Measurements from ENCODE around the gene PLCB4.

Gene PLCB4

GRCh38 chr20:9027626-9028025 lies 41.3 kb upstream of the PLCB4 start:
- TF ChIP-seq EZH2 (IDR thresholded peaks at IDR 0.05) (no peak), POLR2AphosphoS5 (IDR thresholded peaks at IDR 0.05; ENCODE audit: borderline replicate concordance, low read depth, low read length) (no peak), FOXP2 (optimal IDR thresholded peaks at IDR 0.05; ENCODE audit: control extremely low read depth, extremely low read length, insufficient read depth) (no peak)
- no peak overlapping the region for H3K4me3 ChIP-seq
- H3K9me3 ChIP-seq (ENCODE audit: low read depth, low read length) = no peaks in the 10 kb centered on the region
- H3K36me3 ChIP-seq (ENCODE audit: insufficient read depth, low read length) = no peaks in the 10 kb centered on the region
- H3K9ac ChIP-seq (ENCODE audit: insufficient read length) = no peak overlapping the region
- DNase-seq (ENCODE audit: low read depth, low spot score) = no peak
- H3K27ac ChIP-seq = no peak overlapping the region

DNA sequence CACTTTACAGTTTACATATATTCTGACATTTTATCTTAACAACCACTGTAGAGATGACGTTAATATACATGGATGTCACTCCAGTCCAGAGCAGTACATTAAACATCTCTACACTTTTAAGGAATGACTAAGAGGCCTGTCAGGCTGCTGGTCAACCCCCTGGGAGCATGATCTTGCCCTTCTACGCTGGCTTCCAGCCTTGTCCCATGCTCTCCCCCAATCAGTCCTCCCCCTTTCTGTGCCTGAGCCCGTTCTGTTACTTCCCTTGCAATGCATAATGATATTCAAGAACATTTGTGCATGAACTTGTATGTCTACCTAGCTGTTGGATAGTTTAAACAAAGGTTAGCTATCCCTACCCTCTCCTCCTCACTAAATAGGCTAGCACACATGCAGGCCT lies 40.5 kb upstream of the PLCB4 start:
- DNase-seq (ENCODE audit: low read depth, low spot score) = no peak
- Histone ChIP-seq H3K27ac (no peak overlapping the region), H3K9ac (ENCODE audit: insufficient read length) (no peak overlapping the region), H3K9me3 (ENCODE audit: low read depth, low read length) (no peaks in the 10 kb centered on the region), H3K36me3 (ENCODE audit: insufficient read depth, low read length) (no peaks in the 10 kb centered on the region), H3K4me3 (no peak overlapping the region)
- TF ChIP-seq POLR2AphosphoS5 (IDR thresholded peaks at IDR 0.05; ENCODE audit: borderline replicate concordance, low read depth, low read length) (no peak), EZH2 (IDR thresholded peaks at IDR 0.05) (no peak), FOXP2 (optimal IDR thresholded peaks at IDR 0.05; ENCODE audit: control extremely low read depth, extremely low read length, insufficient read depth) (no peak)

DNA sequence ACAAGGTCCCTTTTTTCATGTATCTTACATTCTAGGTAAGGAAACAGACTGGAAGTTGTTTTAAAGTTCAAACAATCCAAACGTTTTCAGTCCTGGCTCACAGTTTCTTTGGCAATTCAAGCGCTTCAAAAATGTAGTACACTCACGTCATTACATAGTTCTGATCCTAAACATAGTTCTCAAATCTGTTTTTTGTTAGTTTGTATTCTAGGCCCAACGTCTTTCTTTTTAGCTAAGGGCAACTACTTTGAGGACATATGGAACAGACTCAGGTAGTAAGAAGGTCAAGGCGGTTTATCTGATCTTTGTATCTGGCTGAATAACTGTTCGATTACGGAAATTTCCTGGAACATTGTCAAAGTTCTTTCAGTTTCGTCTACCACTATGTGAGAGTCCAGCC lies 36.9 kb upstream of the PLCB4 start:
- Histone ChIP-seq H3K4me3 (no peak overlapping the region), H3K27ac (no peak overlapping the region), H3K36me3 (ENCODE audit: insufficient read depth, low read length) (no peaks in the 10 kb centered on the region), H3K9ac (ENCODE audit: insufficient read length) (no peak overlapping the region), H3K9me3 (ENCODE audit: low read depth, low read length) (no peaks in the 10 kb centered on the region)
- TF ChIP-seq FOXP2 (optimal IDR thresholded peaks at IDR 0.05; ENCODE audit: control extremely low read depth, extremely low read length, insufficient read depth) = no peak
- TF ChIP-seq EZH2 (IDR thresholded peaks at IDR 0.05) = no peak
- no peak for TF ChIP-seq POLR2AphosphoS5 (IDR thresholded peaks at IDR 0.05; ENCODE audit: borderline replicate concordance, low read depth, low read length)
- DNase-seq (ENCODE audit: low read depth, low spot score) = no peak

- Histone ChIP-seq H3K27ac (no peak overlapping the region), H3K9me3 (ENCODE audit: low read depth, low read length) (no peaks in the 10 kb centered on the region), H3K4me3 (no peak overlapping the region), H3K36me3 (ENCODE audit: insufficient read depth, low read length) (no peaks in the 10 kb centered on the region), H3K9ac (ENCODE audit: insufficient read length) (no peak overlapping the region)
- TF ChIP-seq EZH2 (IDR thresholded peaks at IDR 0.05) (no peak), POLR2AphosphoS5 (IDR thresholded peaks at IDR 0.05; ENCODE audit: borderline replicate concordance, low read depth, low read length) (no peak), FOXP2 (optimal IDR thresholded peaks at IDR 0.05; ENCODE audit: control extremely low read depth, extremely low read length, insufficient read depth) (no peak)
- no peak for DNase-seq (ENCODE audit: low read depth, low spot score)
These were observed 36.1 kb upstream of the PLCB4 start for GRCh38 chr20:9032758-9033157.

- Histone ChIP-seq H3K9me3 (ENCODE audit: low read depth, low read length) (no peaks in the 10 kb centered on the region), H3K36me3 (ENCODE audit: insufficient read depth, low read length) (no peaks in the 10 kb centered on the region), H3K4me3 (no peak overlapping the region), H3K9ac (ENCODE audit: insufficient read length) (no peak overlapping the region), H3K27ac (no peak overlapping the region)
- no peak for DNase-seq (ENCODE audit: low read depth, low spot score)
- TF ChIP-seq POLR2AphosphoS5 (IDR thresholded peaks at IDR 0.05; ENCODE audit: borderline replicate concordance, low read depth, low read length) (no peak), FOXP2 (optimal IDR thresholded peaks at IDR 0.05; ENCODE audit: control extremely low read depth, extremely low read length, insufficient read depth) (no peak), EZH2 (IDR thresholded peaks at IDR 0.05) (no peak)
These were observed 33.8 kb upstream of the PLCB4 start for GRCh38 chr20:9035126-9035525.

GRCh38 chr20:9036593-9036992 lies 32.3 kb upstream of the PLCB4 start:
- TF ChIP-seq FOXP2 (optimal IDR thresholded peaks at IDR 0.05; ENCODE audit: control extremely low read depth, extremely low read length, insufficient read depth) (no peak), EZH2 (IDR thresholded peaks at IDR 0.05) (no peak), POLR2AphosphoS5 (IDR thresholded peaks at IDR 0.05; ENCODE audit: borderline replicate concordance, low read depth, low read length) (no peak)
- Histone ChIP-seq H3K36me3 (ENCODE audit: insufficient read depth, low read length) (no peaks in the 10 kb centered on the region), H3K27ac (no peak overlapping the region), H3K9me3 (ENCODE audit: low read depth, low read length) (no peaks in the 10 kb centered on the region), H3K4me3 (no peak overlapping the region), H3K9ac (ENCODE audit: insufficient read length) (no peak overlapping the region)
- DNase-seq (ENCODE audit: low read depth, low spot score) = no peak

DNA sequence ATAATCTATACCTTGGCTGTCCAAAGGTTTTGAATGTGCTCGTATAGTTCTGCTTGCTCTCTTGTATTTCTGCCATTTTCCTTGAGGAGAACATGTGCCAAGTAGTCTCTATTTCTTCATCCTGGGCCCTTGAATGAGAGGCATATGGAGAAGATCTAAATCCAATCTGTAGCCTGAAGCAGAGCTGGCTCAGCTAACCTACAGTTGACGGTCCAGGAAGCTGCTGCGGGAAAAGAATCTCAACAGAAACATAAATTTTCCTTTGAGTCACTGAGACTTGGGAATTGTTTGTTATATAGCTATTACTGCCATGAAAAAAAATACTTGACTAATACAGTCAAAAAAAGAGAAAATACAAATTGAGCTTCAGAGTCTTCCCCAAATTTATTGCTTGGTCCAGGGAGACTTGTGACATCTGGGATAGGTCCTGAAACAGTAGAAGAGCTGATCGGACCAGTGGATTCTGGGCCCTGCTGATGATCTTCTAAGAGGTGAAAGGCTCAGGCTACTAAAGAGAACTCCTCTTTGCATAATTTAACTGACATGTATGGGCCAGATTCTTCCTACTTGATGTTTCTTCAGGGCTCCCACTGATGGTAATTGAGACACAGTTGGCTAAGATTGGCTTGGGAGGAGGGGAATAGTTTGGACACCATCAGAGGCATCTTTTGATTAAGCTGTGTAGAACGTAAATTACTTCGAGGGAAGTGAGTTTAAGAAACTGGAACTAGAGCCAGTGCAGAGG lies 29.9 kb upstream of the PLCB4 start:
- DNase-seq (ENCODE audit: low read depth, low spot score) = no peak
- no peaks in the 10 kb centered on the region for H3K36me3 ChIP-seq (ENCODE audit: insufficient read depth, low read length)
- H3K9me3 ChIP-seq (ENCODE audit: low read depth, low read length) = no peaks in the 10 kb centered on the region
- H3K4me3 ChIP-seq = no peak overlapping the region
- no peak overlapping the region for H3K27ac ChIP-seq
- no peak overlapping the region for H3K9ac ChIP-seq (ENCODE audit: insufficient read length)
- TF ChIP-seq POLR2AphosphoS5 (IDR thresholded peaks at IDR 0.05; ENCODE audit: borderline replicate concordance, low read depth, low read length) (no peak), FOXP2 (optimal IDR thresholded peaks at IDR 0.05; ENCODE audit: control extremely low read depth, extremely low read length, insufficient read depth) (no peak), EZH2 (IDR thresholded peaks at IDR 0.05) (no peak)

- Histone ChIP-seq H3K27ac (no peak overlapping the region), H3K4me3 (no peak overlapping the region), H3K9ac (ENCODE audit: insufficient read length) (no peak overlapping the region), H3K36me3 (ENCODE audit: insufficient read depth, low read length) (no peaks in the 10 kb centered on the region), H3K9me3 (ENCODE audit: low read depth, low read length) (no peaks in the 10 kb centered on the region)
- no peak for DNase-seq (ENCODE audit: low read depth, low spot score)
- TF ChIP-seq FOXP2 (optimal IDR thresholded peaks at IDR 0.05; ENCODE audit: control extremely low read depth, extremely low read length, insufficient read depth) (no peak), EZH2 (IDR thresholded peaks at IDR 0.05) (no peak)
These were observed 27.9 kb upstream of the PLCB4 start for GRCh38 chr20:9040863-9041524.
